Brain pericyte (primary cell): ENCODE measurements around the gene RAP1GDS1.

ENCODE experiments used
- DNase-seq: peaks from one replicate; pipeline ENCODE4 v3.0.0-alpha.2; 2012; ENCODE audit warnings: low read depth, low spot score

RAP1GDS1 gene

GRCh38 chr4:98480535-98480934 is 219.4 kb downstream of the RAP1GDS1 start:
- no peak for DNase-seq

GRCh38 chr4:98481167-98481566 is 220.0 kb downstream of the RAP1GDS1 start:
- no peak for DNase-seq

- DNase-seq, result no peak
Observed at GRCh38 chr4:98482503-98482846, 221.3 kb downstream of the RAP1GDS1 start.

- no peak for DNase-seq
Observed at GRCh38 chr4:98482847-98483806, 221.9 kb downstream of the RAP1GDS1 start.

GRCh38 chr4:98484031-98484430 is 222.8 kb downstream of the RAP1GDS1 start:
- DNase-seq, result no peak

GRCh38 chr4:98485816-98486345 is 224.7 kb downstream of the RAP1GDS1 start:
- DNase-seq, result no peak

GRCh38 chr4:98490251-98490650 is 229.1 kb downstream of the RAP1GDS1 start:
- DNase-seq, result no peak

- DNase-seq, result no peak
Observed at GRCh38 chr4:98491899-98492559, 230.8 kb downstream of the RAP1GDS1 start.

GRCh38 chr4:98493296-98493695 is 232.1 kb downstream of the RAP1GDS1 start:
- DNase-seq, result no peak
